ENCODE results near the gene FARP1. TPM values are rescaled to one million over a fixed set of nuclear protein-coding genes. Genes with fewer than 3 reads are reported as not detected.

Gene FARP1
- total RNA-seq, 1 experiment from 2014 or later = 96.6 TPM

DNA sequence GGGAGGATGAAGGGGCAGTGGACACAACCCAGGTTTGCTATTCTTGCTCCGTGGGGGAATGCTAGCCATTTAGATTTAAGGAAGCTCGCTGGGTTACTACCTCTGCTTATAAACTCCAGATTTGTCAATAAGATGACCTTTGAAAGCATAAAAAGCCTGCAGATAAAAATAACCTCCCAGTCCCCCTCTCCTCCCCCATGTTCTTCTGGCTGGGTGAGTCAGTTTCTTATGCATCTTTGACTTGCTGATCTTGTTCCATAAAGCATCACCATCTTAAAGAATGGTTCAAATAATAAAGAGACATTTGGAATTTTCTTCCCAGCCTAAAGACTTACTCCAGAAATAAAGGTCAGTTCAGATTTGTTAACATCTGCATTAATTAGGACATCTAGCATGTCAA, 152.5 kb downstream of the FARP1 start (continued):
- TF ChIP-seq, protein P1, sequence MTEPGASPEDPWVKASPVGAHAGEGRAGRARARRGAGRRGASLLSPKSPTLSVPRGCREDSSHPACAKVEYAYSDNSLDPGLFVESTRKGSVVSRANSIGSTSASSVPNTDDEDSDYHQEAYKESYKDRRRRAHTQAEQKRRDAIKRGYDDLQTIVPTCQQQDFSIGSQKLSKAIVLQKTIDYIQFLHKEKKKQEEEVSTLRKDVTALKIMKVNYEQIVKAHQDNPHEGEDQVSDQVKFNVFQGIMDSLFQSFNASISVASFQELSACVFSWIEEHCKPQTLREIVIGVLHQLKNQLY (CRISPR knock-in tag; IDR thresholded peaks at IDR 0.05) = no peak
- TF ChIP-seq, protein P2, sequence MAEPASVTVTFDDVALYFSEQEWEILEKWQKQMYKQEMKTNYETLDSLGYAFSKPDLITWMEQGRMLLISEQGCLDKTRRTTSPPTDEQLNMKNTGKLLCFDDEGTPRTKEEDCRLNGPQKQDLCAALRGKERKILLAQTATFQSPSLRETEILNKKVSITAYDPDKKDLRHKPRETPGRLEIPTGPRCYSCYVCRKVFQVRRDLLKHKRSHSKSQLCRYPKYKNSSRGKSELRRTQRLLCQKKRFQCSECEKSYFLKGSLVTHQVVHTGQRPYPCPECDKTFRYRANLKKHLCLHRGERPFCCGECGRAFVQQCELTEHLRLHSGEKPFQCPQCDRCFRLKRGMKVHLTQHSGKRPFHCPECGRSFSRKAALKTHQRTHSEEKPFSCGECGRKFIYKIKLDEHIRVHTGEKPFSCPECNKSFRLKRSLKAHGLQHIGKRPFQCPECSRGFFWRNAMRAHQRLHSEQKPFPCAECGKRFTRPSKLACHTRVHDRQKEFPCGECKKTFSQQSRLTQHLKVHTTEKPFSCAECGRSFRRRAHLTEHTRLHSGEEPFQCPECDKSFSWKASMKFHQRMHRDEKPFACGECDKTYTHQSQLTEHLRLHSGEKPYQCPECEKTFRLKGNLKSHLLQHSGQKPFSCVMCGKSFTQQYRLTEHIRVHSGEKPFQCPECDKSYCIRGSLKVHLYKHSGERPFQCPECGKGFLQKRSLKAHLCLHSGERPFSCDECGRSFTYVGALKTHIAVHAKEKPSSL (CRISPR knock-in tag; conservative IDR thresholded peaks at IDR 0.05) = no peak
- no peak for TF ChIP-seq ZNF121 (CRISPR knock-in tag; IDR thresholded peaks at IDR 0.05)
- no peak for TF ChIP-seq NFE2L1 (CRISPR knock-in tag; IDR thresholded peaks at IDR 0.05)
- TF ChIP-seq TEAD1 (CRISPR knock-in tag; IDR thresholded peaks at IDR 0.05) = no peak
- TF ChIP-seq, protein P3, sequence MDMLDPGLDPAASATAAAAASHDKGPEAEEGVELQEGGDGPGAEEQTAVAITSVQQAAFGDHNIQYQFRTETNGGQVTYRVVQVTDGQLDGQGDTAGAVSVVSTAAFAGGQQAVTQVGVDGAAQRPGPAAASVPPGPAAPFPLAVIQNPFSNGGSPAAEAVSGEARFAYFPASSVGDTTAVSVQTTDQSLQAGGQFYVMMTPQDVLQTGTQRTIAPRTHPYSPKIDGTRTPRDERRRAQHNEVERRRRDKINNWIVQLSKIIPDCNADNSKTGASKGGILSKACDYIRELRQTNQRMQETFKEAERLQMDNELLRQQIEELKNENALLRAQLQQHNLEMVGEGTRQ (CRISPR knock-in tag; IDR thresholded peaks at IDR 0.05) = no peak

DNA sequence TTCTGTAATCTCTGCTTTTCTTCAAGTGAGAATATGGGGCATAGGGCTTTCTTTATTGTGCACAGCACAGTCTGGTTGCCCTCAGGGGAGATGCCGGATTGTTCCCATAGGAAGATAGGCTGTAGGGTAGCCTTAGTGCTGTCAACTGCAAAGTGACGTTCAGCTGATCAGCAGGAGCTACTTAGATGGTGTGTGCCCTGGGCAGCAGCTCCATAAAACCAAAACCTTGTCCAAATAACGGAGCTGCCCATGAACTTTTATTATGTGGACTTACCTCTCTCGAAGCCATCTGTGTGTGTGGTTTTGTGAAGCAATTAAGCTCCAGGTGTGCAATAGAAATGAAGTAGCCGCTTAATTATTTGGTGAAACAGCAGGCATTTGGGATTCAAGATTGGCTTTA, 154.2 kb downstream of the FARP1 start:
- H3K36me3 Mint-ChIP-seq = no peaks in the 10 kb centered on the region
- CTCF ChIA-PET = interaction anchor here (0.6 to 2.0 kb wide), 5 partner anchors 53 to 546 kb away, joined by 3 to 11 read pairs (median 4); no protein-coding TSS in a partner anchor
- H3K4me1 Mint-ChIP-seq = peaks cover 34% of the 10 kb centered on the region
- no peak overlapping the region for H3K4me3 Mint-ChIP-seq
- H3K27me3 Mint-ChIP-seq (ENCODE audit: low read depth) = no peaks in the 10 kb centered on the region
- DNase-seq (ENCODE audit: low spot score) (no peak), ATAC-seq (no peak)
- POLR2A ChIA-PET = no interaction called here
- no peaks in the 10 kb centered on the region for H3K9me3 Mint-ChIP-seq
- no peak overlapping the region for H3K27ac Mint-ChIP-seq
- TF ChIP-seq ZNF317 (CRISPR knock-in tag; IDR thresholded peaks at IDR 0.05; ENCODE audit: borderline replicate concordance, low read depth) = no peak
- TF ChIP-seq, protein P2 (CRISPR knock-in tag; conservative IDR thresholded peaks at IDR 0.05) = no peak
- no peak for TF ChIP-seq ELF4 (CRISPR knock-in tag; IDR thresholded peaks at IDR 0.05; ENCODE audit: low read depth)
- TF ChIP-seq, protein P4, sequence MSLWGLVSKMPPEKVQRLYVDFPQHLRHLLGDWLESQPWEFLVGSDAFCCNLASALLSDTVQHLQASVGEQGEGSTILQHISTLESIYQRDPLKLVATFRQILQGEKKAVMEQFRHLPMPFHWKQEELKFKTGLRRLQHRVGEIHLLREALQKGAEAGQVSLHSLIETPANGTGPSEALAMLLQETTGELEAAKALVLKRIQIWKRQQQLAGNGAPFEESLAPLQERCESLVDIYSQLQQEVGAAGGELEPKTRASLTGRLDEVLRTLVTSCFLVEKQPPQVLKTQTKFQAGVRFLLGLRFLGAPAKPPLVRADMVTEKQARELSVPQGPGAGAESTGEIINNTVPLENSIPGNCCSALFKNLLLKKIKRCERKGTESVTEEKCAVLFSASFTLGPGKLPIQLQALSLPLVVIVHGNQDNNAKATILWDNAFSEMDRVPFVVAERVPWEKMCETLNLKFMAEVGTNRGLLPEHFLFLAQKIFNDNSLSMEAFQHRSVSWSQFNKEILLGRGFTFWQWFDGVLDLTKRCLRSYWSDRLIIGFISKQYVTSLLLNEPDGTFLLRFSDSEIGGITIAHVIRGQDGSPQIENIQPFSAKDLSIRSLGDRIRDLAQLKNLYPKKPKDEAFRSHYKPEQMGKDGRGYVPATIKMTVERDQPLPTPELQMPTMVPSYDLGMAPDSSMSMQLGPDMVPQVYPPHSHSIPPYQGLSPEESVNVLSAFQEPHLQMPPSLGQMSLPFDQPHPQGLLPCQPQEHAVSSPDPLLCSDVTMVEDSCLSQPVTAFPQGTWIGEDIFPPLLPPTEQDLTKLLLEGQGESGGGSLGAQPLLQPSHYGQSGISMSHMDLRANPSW (CRISPR knock-in tag; conservative IDR thresholded peaks at IDR 0.05; ENCODE audit: low read depth) = no peak
- TF ChIP-seq, protein P5, sequence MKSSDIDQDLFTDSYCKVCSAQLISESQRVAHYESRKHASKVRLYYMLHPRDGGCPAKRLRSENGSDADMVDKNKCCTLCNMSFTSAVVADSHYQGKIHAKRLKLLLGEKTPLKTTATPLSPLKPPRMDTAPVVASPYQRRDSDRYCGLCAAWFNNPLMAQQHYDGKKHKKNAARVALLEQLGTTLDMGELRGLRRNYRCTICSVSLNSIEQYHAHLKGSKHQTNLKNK (CRISPR knock-in tag; IDR thresholded peaks at IDR 0.05) = no peak
- TF ChIP-seq, protein P6, sequence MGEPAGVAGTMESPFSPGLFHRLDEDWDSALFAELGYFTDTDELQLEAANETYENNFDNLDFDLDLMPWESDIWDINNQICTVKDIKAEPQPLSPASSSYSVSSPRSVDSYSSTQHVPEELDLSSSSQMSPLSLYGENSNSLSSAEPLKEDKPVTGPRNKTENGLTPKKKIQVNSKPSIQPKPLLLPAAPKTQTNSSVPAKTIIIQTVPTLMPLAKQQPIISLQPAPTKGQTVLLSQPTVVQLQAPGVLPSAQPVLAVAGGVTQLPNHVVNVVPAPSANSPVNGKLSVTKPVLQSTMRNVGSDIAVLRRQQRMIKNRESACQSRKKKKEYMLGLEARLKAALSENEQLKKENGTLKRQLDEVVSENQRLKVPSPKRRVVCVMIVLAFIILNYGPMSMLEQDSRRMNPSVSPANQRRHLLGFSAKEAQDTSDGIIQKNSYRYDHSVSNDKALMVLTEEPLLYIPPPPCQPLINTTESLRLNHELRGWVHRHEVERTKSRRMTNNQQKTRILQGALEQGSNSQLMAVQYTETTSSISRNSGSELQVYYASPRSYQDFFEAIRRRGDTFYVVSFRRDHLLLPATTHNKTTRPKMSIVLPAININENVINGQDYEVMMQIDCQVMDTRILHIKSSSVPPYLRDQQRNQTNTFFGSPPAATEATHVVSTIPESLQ (CRISPR knock-in tag; IDR thresholded peaks at IDR 0.05) = no peak
- TF ChIP-seq TP53 (CRISPR knock-in tag; IDR thresholded peaks at IDR 0.05) = no peak
- TF ChIP-seq, protein P7, sequence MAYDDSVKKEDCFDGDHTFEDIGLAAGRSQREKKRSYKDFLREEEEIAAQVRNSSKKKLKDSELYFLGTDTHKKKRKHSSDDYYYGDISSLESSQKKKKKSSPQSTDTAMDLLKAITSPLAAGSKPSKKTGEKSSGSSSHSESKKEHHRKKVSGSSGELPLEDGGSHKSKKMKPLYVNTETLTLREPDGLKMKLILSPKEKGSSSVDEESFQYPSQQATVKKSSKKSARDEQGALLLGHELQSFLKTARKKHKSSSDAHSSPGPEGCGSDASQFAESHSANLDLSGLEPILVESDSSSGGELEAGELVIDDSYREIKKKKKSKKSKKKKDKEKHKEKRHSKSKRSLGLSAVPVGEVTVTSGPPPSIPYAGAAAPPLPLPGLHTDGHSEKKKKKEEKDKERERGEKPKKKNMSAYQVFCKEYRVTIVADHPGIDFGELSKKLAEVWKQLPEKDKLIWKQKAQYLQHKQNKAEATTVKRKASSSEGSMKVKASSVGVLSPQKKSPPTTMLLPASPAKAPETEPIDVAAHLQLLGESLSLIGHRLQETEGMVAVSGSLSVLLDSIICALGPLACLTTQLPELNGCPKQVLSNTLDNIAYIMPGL (CRISPR knock-in tag; IDR thresholded peaks at IDR 0.05) = no peak
- TF ChIP-seq, protein P8, sequence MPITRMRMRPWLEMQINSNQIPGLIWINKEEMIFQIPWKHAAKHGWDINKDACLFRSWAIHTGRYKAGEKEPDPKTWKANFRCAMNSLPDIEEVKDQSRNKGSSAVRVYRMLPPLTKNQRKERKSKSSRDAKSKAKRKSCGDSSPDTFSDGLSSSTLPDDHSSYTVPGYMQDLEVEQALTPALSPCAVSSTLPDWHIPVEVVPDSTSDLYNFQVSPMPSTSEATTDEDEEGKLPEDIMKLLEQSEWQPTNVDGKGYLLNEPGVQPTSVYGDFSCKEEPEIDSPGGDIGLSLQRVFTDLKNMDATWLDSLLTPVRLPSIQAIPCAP (CRISPR knock-in tag; IDR thresholded peaks at IDR 0.05) = no peak
- TF ChIP-seq, protein P9, sequence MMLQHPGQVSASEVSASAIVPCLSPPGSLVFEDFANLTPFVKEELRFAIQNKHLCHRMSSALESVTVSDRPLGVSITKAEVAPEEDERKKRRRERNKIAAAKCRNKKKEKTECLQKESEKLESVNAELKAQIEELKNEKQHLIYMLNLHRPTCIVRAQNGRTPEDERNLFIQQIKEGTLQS (CRISPR knock-in tag; conservative IDR thresholded peaks at IDR 0.05) = no peak
- no peak for TF ChIP-seq RORB (CRISPR knock-in tag; IDR thresholded peaks at IDR 0.05)
- TF ChIP-seq, protein P10, sequence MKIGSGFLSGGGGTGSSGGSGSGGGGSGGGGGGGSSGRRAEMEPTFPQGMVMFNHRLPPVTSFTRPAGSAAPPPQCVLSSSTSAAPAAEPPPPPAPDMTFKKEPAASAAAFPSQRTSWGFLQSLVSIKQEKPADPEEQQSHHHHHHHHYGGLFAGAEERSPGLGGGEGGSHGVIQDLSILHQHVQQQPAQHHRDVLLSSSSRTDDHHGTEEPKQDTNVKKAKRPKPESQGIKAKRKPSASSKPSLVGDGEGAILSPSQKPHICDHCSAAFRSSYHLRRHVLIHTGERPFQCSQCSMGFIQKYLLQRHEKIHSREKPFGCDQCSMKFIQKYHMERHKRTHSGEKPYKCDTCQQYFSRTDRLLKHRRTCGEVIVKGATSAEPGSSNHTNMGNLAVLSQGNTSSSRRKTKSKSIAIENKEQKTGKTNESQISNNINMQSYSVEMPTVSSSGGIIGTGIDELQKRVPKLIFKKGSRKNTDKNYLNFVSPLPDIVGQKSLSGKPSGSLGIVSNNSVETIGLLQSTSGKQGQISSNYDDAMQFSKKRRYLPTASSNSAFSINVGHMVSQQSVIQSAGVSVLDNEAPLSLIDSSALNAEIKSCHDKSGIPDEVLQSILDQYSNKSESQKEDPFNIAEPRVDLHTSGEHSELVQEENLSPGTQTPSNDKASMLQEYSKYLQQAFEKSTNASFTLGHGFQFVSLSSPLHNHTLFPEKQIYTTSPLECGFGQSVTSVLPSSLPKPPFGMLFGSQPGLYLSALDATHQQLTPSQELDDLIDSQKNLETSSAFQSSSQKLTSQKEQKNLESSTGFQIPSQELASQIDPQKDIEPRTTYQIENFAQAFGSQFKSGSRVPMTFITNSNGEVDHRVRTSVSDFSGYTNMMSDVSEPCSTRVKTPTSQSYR (CRISPR knock-in tag; IDR thresholded peaks at IDR 0.05) = no peak
- no peak for TF ChIP-seq OVOL2 (CRISPR knock-in tag; IDR thresholded peaks at IDR 0.05; ENCODE audit: borderline replicate concordance)

All from WTC11 (cell line).